HEK293 (cell line): ENCODE data around the gene NGF.

ENCODE experiments used
- KLF9 ChIP-seq: fragments of 450-650 bp; formaldehyde crosslinking; IDR thresholded peaks from 2 replicates; pipeline ENCODE4 v1.5.1; 2016; ENCODE audit warnings: missing biosample characterization, missing genetic modification characterization, low read depth
- MYNN ChIP-seq: fragments of 450-650 bp; formaldehyde crosslinking; IDR thresholded peaks from 2 replicates; pipeline ENCODE4 v1.5.1; 2016; ENCODE audit warnings: missing biosample characterization, missing genetic modification characterization, borderline replicate concordance
- WT1 ChIP-seq: fragments of 450-650 bp; formaldehyde crosslinking; IDR thresholded peaks from 2 replicates; pipeline ENCODE4 v1.5.1; 2016; ENCODE audit warnings: missing biosample characterization, missing genetic modification characterization
- YY1 ChIP-seq: fragments of 450-650 bp; formaldehyde crosslinking; IDR thresholded peaks from 2 replicates; pipeline ENCODE4 v1.5.1; 2018; ENCODE audit warnings: missing biosample characterization, missing genetic modification characterization
- ZBTB8A ChIP-seq: fragments of 450-650 bp; formaldehyde crosslinking; IDR thresholded peaks from 2 replicates; pipeline ENCODE4 v1.5.1; 2016; ENCODE audit warnings: missing biosample characterization, missing genetic modification characterization
- ZFP37 ChIP-seq: fragments of 450-650 bp; formaldehyde crosslinking; IDR thresholded peaks from 2 replicates; pipeline ENCODE4 v1.5.1; 2016; ENCODE audit warnings: missing biosample characterization, missing genetic modification characterization
- ZNF133 ChIP-seq: fragments of 450-650 bp; formaldehyde crosslinking; IDR thresholded peaks from 2 replicates; pipeline ENCODE4 v1.5.1; 2016; ENCODE audit warnings: missing biosample characterization, missing genetic modification characterization
- ZNF274 ChIP-seq, 2 experiments: fragments of 200-500 bp in 1 of 2; fragments of 450-650 bp in 1 of 2; sonication (Bioruptor generic) in 1 of 2; formaldehyde crosslinking in 1 of 2; IDR thresholded peaks; 2 replicates each; pipeline versions ENCODE4 v1.5.1 to v1.6.1; 2014 to 2016; ENCODE audit warnings: borderline replicate concordance in 1 of 2, inconsistent platforms in 1 of 2, low read length in 1 of 2, missing biosample characterization in 1 of 2, missing genetic modification characterization in 1 of 2
- ZNF292 ChIP-seq: fragments of 450-650 bp; formaldehyde crosslinking; IDR thresholded peaks from 2 replicates; pipeline ENCODE4 v1.5.1; 2016; ENCODE audit warnings: low read depth, missing biosample characterization, missing genetic modification characterization, borderline replicate concordance
- ZNF664 ChIP-seq: fragments of 450-650 bp; formaldehyde crosslinking; IDR thresholded peaks from 2 replicates; pipeline ENCODE4 v1.5.1; 2016; ENCODE audit warnings: missing biosample characterization, missing genetic modification characterization
- ZNF76 ChIP-seq: fragments of 450-650 bp; formaldehyde crosslinking; IDR thresholded peaks from 2 replicates; pipeline ENCODE4; 2016; ENCODE audit warnings: low read depth, missing biosample characterization, missing genetic modification characterization, borderline replicate concordance
- ZNF768 ChIP-seq: fragments of 450-650 bp; formaldehyde crosslinking; IDR thresholded peaks from 2 replicates; pipeline ENCODE4 v1.5.1; 2018; ENCODE audit warnings: missing biosample characterization, mild to moderate bottlenecking, missing genetic modification characterization
- ZSCAN23 ChIP-seq: fragments of 450-650 bp; formaldehyde crosslinking; IDR thresholded peaks from 2 replicates; pipeline ENCODE4 v1.5.1; 2016; ENCODE audit warnings: missing biosample characterization, missing genetic modification characterization
- TF ChIP-seq, protein P1 (sequence below): fragments of 450-650 bp; formaldehyde crosslinking; IDR thresholded peaks from 2 replicates; pipeline ENCODE4 v1.5.1; 2016; ENCODE audit warnings: missing biosample characterization, missing genetic modification characterization

DNA sequence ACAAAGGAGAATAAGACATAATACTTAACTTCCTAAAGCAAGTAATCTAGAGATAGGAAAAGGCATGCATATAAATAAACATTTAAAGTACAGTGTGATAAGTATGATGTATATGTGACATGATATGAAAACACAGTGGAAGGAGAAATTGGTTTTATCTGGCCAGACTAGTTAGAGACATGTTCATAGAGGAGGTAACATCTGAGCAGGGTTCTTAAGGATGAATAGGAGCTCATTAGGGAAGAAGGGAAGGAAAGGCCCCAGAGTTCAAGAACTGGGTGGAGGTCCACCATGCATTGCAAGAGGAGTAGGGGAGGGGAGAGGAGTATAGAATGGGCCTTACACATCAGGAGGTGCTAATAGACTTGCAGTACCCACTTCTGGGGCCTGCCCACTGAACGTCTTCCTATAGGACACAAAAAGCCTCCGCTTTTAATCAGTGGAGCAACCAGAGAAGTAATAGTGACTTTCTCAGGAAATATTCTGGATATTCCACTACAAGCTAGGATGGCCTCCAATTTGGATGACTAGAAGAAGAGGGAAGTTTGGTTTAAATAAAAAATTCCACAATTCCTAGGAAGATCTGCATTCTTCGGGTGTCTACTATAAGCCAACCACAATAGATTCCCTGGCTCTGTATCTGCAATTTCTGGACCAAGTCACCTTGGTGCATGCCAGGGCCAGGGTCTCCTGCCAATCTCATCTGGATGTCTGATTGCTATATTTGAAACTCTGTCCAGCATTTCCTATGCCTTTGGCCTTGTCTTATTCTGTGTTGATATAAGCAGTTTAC lies 41.9 kb downstream of the NGF start:
- TF ChIP-seq ZNF292 (tag by site-specific recombination) (no peak), MYNN (tag by site-specific recombination) (no peak), ZNF76 (tag by site-specific recombination) (no peak), ZNF768 (tag by site-specific recombination) (no peak), KLF9 (no peak), WT1 (tag by site-specific recombination) (no peak), ZNF664 (no peak), ZSCAN23 (tag by site-specific recombination) (no peak), ZNF133 (tag by site-specific recombination) (no peak), YY1 (tag by site-specific recombination) (no peak), ZFP37 (no peak), ZBTB8A (tag by site-specific recombination) (no peak), ZNF274 (IDR thresholded peaks at IDR 0.05; ENCODE audit: low read length) (no peak), ZNF274 (tag by site-specific recombination; IDR thresholded peaks at IDR 0.05; ENCODE audit: borderline replicate concordance) (no peak)
- TF ChIP-seq, protein P1, sequence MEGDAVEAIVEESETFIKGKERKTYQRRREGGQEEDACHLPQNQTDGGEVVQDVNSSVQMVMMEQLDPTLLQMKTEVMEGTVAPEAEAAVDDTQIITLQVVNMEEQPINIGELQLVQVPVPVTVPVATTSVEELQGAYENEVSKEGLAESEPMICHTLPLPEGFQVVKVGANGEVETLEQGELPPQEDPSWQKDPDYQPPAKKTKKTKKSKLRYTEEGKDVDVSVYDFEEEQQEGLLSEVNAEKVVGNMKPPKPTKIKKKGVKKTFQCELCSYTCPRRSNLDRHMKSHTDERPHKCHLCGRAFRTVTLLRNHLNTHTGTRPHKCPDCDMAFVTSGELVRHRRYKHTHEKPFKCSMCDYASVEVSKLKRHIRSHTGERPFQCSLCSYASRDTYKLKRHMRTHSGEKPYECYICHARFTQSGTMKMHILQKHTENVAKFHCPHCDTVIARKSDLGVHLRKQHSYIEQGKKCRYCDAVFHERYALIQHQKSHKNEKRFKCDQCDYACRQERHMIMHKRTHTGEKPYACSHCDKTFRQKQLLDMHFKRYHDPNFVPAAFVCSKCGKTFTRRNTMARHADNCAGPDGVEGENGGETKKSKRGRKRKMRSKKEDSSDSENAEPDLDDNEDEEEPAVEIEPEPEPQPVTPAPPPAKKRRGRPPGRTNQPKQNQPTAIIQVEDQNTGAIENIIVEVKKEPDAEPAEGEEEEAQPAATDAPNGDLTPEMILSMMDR, result no peak
